GM06990 (cell line): ENCODE results near the gene GAL3ST3.

ENCODE experiments used
- DNase-seq: peaks from one replicate; pipeline ENCODE4 v3.0.0-alpha.2; 2011; ENCODE audit not compliant: insufficient read length; ENCODE audit errors: extremely low read depth
- H3K27me3 ChIP-seq: replicated peaks from 2 replicates; pipeline ENCODE4 v1.6.0; 2011; ENCODE audit warnings: low read length; ENCODE audit not compliant: control insufficient read depth, insufficient read depth
- H3K36me3 ChIP-seq: 2 replicates; pipeline ENCODE4 v1.5.1; 2011; ENCODE audit warnings: low read length; ENCODE audit not compliant: control insufficient read depth, insufficient read depth
- H3K4me3 ChIP-seq: replicated peaks from 2 replicates; pipeline ENCODE4 v1.5.1; 2011; ENCODE audit warnings: low read depth, mild to moderate bottlenecking, control low read depth, low read length
- CTCF ChIP-seq: IDR thresholded peaks from 2 replicates; pipeline ENCODE4 v1.5.1; 2011; ENCODE audit warnings: low read length, control low read depth, mild to moderate bottlenecking, inconsistent platforms; ENCODE audit not compliant: insufficient read depth, poor library complexity, severe bottlenecking

The GAL3ST3 gene

GRCh38 chr11:66044757-66045156 is 4.2 kb downstream of the GAL3ST3 start:
- H3K4me3 ChIP-seq = peak overlapping the region; percentile 32
- no peaks in the 10 kb centered on the region for H3K36me3 ChIP-seq
- H3K27me3 ChIP-seq = no peaks in the 10 kb centered on the region
- no peak for DNase-seq
- no peak for TF ChIP-seq CTCF

GRCh38 chr11:66042996-66043906 is 5.7 kb downstream of the GAL3ST3 start:
- no peak for DNase-seq
- H3K4me3 ChIP-seq = no peak overlapping the region
- no peaks in the 10 kb centered on the region for H3K27me3 ChIP-seq
- H3K36me3 ChIP-seq = no peaks in the 10 kb centered on the region
- TF ChIP-seq CTCF = no peak

GRCh38 chr11:66042227-66042995 is 6.5 kb downstream of the GAL3ST3 start:
- TF ChIP-seq CTCF = no peak
- H3K27me3 ChIP-seq = no peaks in the 10 kb centered on the region
- no peak for DNase-seq
- H3K36me3 ChIP-seq = no peaks in the 10 kb centered on the region
- no peak overlapping the region for H3K4me3 ChIP-seq

GRCh38 chr11:66039765-66040164 is 9.2 kb downstream of the GAL3ST3 start:
- TF ChIP-seq CTCF = no peak
- H3K27me3 ChIP-seq = no peaks in the 10 kb centered on the region; the same call in 1 of the 2 replicates
- H3K4me3 ChIP-seq = no peak overlapping the region
- DNase-seq = no peak
- H3K36me3 ChIP-seq = no peaks in the 10 kb centered on the region

- H3K27me3 ChIP-seq = no peaks in the 10 kb centered on the region; the same call in 1 of the 2 replicates
- no peaks in the 10 kb centered on the region for H3K36me3 ChIP-seq
- no peak for TF ChIP-seq CTCF
- no peak overlapping the region for H3K4me3 ChIP-seq
- DNase-seq = no peak
These were observed 11.6 kb downstream of the GAL3ST3 start for GRCh38 chr11:66037327-66037726.
